NT2/D1 (cell line): Measurements from ENCODE around the gene NEO1.

ENCODE experiments used
- SUZ12 ChIP-seq: IDR thresholded peaks from 2 replicates; pipeline ENCODE4 v1.6.1; 2011; ENCODE audit not compliant: insufficient read length, insufficient read depth; ENCODE audit errors: extremely low read depth
- YY1 ChIP-seq: IDR thresholded peaks from 2 replicates; pipeline ENCODE4 v1.6.1; 2011; ENCODE audit not compliant: insufficient read length, insufficient read depth
- ZNF274 ChIP-seq: IDR thresholded peaks from 2 replicates; pipeline ENCODE4 v1.6.1; 2011; ENCODE audit warnings: mild to moderate bottlenecking, low read depth, low read length

DNA sequence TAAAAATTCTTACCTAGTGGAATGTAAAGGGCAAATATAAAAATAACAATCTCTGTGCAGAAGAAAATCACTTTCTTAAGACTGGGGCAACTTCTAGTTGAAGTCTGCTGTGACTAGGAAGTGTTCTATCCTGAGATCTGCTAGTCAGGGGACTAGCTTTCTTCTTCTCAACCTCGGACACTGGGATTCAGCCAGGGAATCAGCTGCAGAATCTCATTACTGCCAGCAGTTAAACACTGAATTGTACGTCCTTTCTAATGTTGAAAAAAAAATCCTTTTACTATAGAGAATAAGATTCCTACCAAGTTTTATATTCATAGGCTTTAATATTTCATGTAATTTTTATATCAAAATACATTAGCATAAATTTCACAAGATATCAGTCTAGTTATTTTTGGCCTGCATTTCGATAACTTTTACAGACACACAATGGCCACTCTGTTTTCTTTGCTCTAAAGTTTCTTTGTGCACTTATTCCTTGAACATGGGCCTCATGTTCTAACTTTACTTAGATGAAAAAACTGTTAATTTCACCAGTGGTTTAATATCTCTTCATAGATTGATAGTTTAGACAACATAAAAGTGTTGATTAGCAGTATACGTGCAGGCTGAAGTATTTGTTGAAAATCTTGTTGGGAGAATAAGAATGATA lies 2.6 kb upstream of the NEO1 start:
- TF ChIP-seq SUZ12: no peak
- no peak for TF ChIP-seq YY1
- TF ChIP-seq ZNF274: no peak
